Caco-2 (cell line): ENCODE results near the gene RBM41. TPM values are rescaled to one million over a fixed set of nuclear protein-coding genes. Genes with fewer than 3 reads are reported as not detected.
A peak's percentile ranks its signal among the peaks of the same experiment; 100 is the strongest.
"Not testable (repeated sequence)": the region's sequence is repeated elsewhere in the genome, so short reads cannot be mapped to it uniquely, and the experiment has no call there.

Source experiments
- BruUV-seq: library from RNA; stranded (reverse); fragments of 400-500 nt; replicated peaks from 2 replicates; lab custom pipeline; 2021; lab: Mats Ljungman, UMichigan
- CTCF ChIA-PET: fragments of 300-600 bp; sonication (Branson Sonifier 250); formaldehyde crosslinking; loops from one replicate; lab custom pipeline; 2022; ENCODE audit warnings: antibody characterized with exemption; lab: Charles Lee
- POLR2A ChIA-PET: fragments of 300-600 bp; sonication (Branson Sonifier 250); formaldehyde crosslinking; loops from one replicate; lab custom pipeline; 2022; ENCODE audit warnings: antibody characterized with exemption; lab: Charles Lee
- DNase-seq, 2 experiments: peaks; one replicate each; pipeline versions ENCODE4 v3.0.0 to v3.0.0-alpha.2; 2020 to 2022
- H3K27me3 ChIP-seq: replicated peaks from 2 replicates; pipeline ENCODE4 v1.6.0; 2011; ENCODE audit warnings: low read length; ENCODE audit not compliant: control insufficient read depth, insufficient read depth
- H3K36me3 ChIP-seq: 2 replicates; pipeline ENCODE4 v1.5.1; 2011; ENCODE audit warnings: low read length; ENCODE audit not compliant: control insufficient read depth, insufficient read depth
- H3K4me1 ChIP-seq: fragments of 250-450 bp; sonication (Bioruptor Pico); 2 replicates; pipeline ENCODE4 v1.5.1; 2020; ENCODE audit warnings: mild to moderate bottlenecking
- H3K4me3 ChIP-seq: 2 replicates; pipeline ENCODE4 v1.5.1; 2011; ENCODE audit warnings: low read depth, mild to moderate bottlenecking, control low read depth, low read length
- H3K9me3 ChIP-seq: fragments of 250-450 bp; sonication (Bioruptor Pico); 2 replicates; pipeline ENCODE4 v1.5.1; 2020; ENCODE audit warnings: mild to moderate bottlenecking, moderate library complexity
- H3K27ac Mint-ChIP-seq: one replicate; pipeline ENCODE4 v1.8.0; 2022; ENCODE audit warnings: mixed read lengths; ENCODE audit not compliant: unreplicated experiment
- H3K27me3 Mint-ChIP-seq: one replicate; pipeline ENCODE4 v1.8.0; 2022; ENCODE audit warnings: mixed read lengths; ENCODE audit not compliant: insufficient read depth, unreplicated experiment
- H3K36me3 Mint-ChIP-seq: one replicate; pipeline ENCODE4 v1.8.0; 2022; ENCODE audit warnings: mild to moderate bottlenecking, mixed read lengths; ENCODE audit not compliant: insufficient read depth, unreplicated experiment
- H3K4me1 Mint-ChIP-seq: one replicate; pipeline ENCODE4 v1.8.0; 2022; ENCODE audit warnings: low read depth, mixed read lengths; ENCODE audit not compliant: unreplicated experiment
- H3K4me3 Mint-ChIP-seq: one replicate; pipeline ENCODE4 v1.8.0; 2022; ENCODE audit warnings: mild to moderate bottlenecking, moderate library complexity, mixed read lengths; ENCODE audit not compliant: unreplicated experiment
- H3K9me3 Mint-ChIP-seq: one replicate; pipeline ENCODE4 v1.8.0; 2022; ENCODE audit warnings: mixed read lengths; ENCODE audit not compliant: unreplicated experiment
- intact Hi-C: fragments of 100-400 bp; cut with micrococcal nuclease; formaldehyde crosslinking; loops from one replicate; pipeline ENCODE4 v1.10.0; 2022; ENCODE audit not compliant: unreplicated experiment
- total RNA-seq: library from RNA; stranded (reverse); gene quantifications from 2 replicates; pipeline ENCODE4 v1.2.3, GENCODE V29; 2022
- TF ChIP-seq, protein P1 (sequence below), 2 experiments: fragments of 200-600 bp in 1 of 2; IDR thresholded peaks; 1 replicate in 1 of 2; 2 replicates in 1 of 2; pipeline versions ENCODE4 v1.5.1 to v1.8.0; 2011 to 2022; ENCODE audit warnings: antibody characterized with exemption in 1 of 2, control low read depth in 1 of 2, inconsistent platforms in 1 of 2, low read depth in 1 of 2, low read length in 1 of 2, mild to moderate bottlenecking in 1 of 2, moderate library complexity in 1 of 2; ENCODE audit not compliant: insufficient read depth in 1 of 2, severe bottlenecking in 1 of 2, unreplicated experiment in 1 of 2

Gene RBM41
- total RNA-seq, 1 experiment from 2014 or later, result 11.8 TPM

DNA sequence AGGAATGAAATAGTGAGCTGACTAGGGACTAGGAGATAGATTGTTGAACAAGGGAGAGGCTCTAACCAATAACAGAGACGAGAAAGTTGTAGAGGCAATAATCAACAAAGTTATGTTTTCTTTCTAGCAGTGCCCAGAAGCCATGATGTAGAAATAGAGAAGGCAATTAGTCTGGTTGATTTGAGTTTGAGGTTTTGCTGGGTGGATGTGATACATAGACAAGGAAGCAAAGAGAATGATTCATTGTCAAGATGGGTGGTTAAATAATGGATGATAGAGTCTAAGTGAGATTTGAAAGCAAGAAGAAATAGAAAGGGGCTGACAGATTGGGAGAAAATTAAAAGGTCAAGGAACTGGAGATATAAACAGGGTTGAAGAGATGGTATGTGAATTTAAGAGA, 11.2 kb downstream of the RBM41 start:
- TF ChIP-seq, protein P1, sequence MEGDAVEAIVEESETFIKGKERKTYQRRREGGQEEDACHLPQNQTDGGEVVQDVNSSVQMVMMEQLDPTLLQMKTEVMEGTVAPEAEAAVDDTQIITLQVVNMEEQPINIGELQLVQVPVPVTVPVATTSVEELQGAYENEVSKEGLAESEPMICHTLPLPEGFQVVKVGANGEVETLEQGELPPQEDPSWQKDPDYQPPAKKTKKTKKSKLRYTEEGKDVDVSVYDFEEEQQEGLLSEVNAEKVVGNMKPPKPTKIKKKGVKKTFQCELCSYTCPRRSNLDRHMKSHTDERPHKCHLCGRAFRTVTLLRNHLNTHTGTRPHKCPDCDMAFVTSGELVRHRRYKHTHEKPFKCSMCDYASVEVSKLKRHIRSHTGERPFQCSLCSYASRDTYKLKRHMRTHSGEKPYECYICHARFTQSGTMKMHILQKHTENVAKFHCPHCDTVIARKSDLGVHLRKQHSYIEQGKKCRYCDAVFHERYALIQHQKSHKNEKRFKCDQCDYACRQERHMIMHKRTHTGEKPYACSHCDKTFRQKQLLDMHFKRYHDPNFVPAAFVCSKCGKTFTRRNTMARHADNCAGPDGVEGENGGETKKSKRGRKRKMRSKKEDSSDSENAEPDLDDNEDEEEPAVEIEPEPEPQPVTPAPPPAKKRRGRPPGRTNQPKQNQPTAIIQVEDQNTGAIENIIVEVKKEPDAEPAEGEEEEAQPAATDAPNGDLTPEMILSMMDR (IDR thresholded peaks at IDR 0.05; ENCODE audit: insufficient read depth in 1 of 2, low read depth in 1 of 2, low read length in 1 of 2, severe bottlenecking in 1 of 2, unreplicated experiment in 1 of 2), result no peak
- Mint-ChIP-seq H3K9me3 (no peaks in the 10 kb centered on the region), H3K4me3 (no peak overlapping the region), H3K27me3 (no peaks in the 10 kb centered on the region), H3K4me1 (no peaks in the 10 kb centered on the region), H3K36me3 (peaks cover 18% of the 10 kb centered on the region), H3K27ac (no peak overlapping the region)
- Histone ChIP-seq H3K4me3 (no peak overlapping the region), H3K27me3 (no peaks in the 10 kb centered on the region), H3K4me1 (no peaks in the 10 kb centered on the region), H3K9me3 (no peaks in the 10 kb centered on the region), H3K36me3 (no peaks in the 10 kb centered on the region)
- intact Hi-C loops, result loop anchor here (10.0 kb wide), 1 partner anchor 337 kb away; the partner anchor contains the start of gene FRMPD3
- ChIA-PET POLR2A (no interaction called here), CTCF (no interaction called here)
- BruUV-seq, result no TSS peak
- no peak for DNase-seq

DNA sequence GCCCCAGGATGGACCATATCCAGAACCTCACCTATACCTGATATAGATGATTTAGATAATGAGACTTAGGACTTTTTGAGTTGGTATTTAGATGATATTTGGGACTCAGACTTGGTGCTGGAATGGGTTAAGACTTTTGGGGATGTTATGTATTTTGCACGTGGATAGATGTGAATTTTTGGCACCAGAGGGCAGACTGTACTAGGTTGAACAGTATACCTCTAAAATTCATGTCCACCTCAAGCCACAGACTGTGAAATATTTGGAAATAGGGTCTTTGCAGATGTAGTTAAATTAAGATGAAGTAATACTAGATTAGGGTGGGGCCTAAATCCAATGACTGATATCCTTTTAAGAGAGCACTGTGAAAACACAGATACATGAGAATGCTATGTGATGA, 15.6 kb downstream of the RBM41 start:
- no peaks in the 10 kb centered on the region for H3K4me1 ChIP-seq
- no peaks in the 10 kb centered on the region for H3K9me3 Mint-ChIP-seq
- POLR2A ChIA-PET, result no interaction called here
- no peaks in the 10 kb centered on the region for H3K36me3 ChIP-seq
- intact Hi-C loops, result loop anchor here (1.0 to 10.0 kb wide), 2 partner anchors 342 to 674 kb away; partner anchors contain the start of genes FRMPD3 and NCBP2L
- no peaks in the 10 kb centered on the region for H3K27me3 ChIP-seq
- H3K4me3 Mint-ChIP-seq, result no peak overlapping the region
- no peak overlapping the region for H3K27ac Mint-ChIP-seq
- H3K4me1 Mint-ChIP-seq, result no peaks in the 10 kb centered on the region
- no peak overlapping the region for H3K4me3 ChIP-seq
- BruUV-seq, result no TSS peak
- peak in 1 of 2 experiments; percentile 1 for DNase-seq
- H3K36me3 Mint-ChIP-seq, result no peaks in the 10 kb centered on the region
- CTCF ChIA-PET, result no interaction called here
- H3K27me3 Mint-ChIP-seq, result no peaks in the 10 kb centered on the region
- no peaks in the 10 kb centered on the region for H3K9me3 ChIP-seq
- TF ChIP-seq, protein P1 (IDR thresholded peaks at IDR 0.05; ENCODE audit: insufficient read depth in 1 of 2, low read depth in 1 of 2, low read length in 1 of 2, severe bottlenecking in 1 of 2, unreplicated experiment in 1 of 2), result peak in 1 of 2 experiments; percentile 26

DNA sequence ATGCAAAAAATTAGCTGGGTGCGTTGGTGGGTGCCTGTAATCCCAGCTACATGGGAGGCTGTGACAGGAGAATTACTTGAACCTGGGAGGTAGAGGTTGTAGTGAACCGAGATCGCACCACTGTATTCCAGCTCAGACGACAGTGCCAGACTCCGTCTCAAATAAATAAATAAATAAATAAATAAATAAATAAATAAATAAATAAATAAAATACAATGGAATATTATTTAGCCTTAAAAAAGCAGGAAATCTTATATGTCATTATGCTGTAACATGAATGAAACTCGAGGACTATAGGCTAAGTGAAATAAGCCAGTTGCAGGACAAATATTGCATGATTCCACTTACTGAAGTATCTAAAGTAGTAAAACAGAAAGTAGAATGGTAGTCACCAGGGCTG, 42.5 kb downstream of the RBM41 start:
- ChIA-PET CTCF (no interaction called here), POLR2A (no interaction called here)
- H3K27me3 ChIP-seq, result no peaks in the 10 kb centered on the region
- H3K9me3 Mint-ChIP-seq, result no peaks in the 10 kb centered on the region
- DNase-seq, result no peak
- no peak overlapping the region for H3K4me3 Mint-ChIP-seq
- intact Hi-C loops, result loop anchor here (10.0 kb wide), 1 partner anchor 181 kb away; no protein-coding TSS in a partner anchor
- BruUV-seq, result no TSS peak
- no peaks in the 10 kb centered on the region for H3K4me1 Mint-ChIP-seq
- H3K27ac Mint-ChIP-seq, result no peak overlapping the region
- no peaks in the 10 kb centered on the region for H3K36me3 ChIP-seq
- no peak overlapping the region for H3K4me3 ChIP-seq
- no peaks in the 10 kb centered on the region for H3K9me3 ChIP-seq
- no peaks in the 10 kb centered on the region for H3K4me1 ChIP-seq
- H3K27me3 Mint-ChIP-seq, result no peaks in the 10 kb centered on the region
- TF ChIP-seq, protein P1 (IDR thresholded peaks at IDR 0.05; ENCODE audit: insufficient read depth in 1 of 2, low read depth in 1 of 2, low read length in 1 of 2, severe bottlenecking in 1 of 2, unreplicated experiment in 1 of 2), result no peak
- no peaks in the 10 kb centered on the region for H3K36me3 Mint-ChIP-seq

DNA sequence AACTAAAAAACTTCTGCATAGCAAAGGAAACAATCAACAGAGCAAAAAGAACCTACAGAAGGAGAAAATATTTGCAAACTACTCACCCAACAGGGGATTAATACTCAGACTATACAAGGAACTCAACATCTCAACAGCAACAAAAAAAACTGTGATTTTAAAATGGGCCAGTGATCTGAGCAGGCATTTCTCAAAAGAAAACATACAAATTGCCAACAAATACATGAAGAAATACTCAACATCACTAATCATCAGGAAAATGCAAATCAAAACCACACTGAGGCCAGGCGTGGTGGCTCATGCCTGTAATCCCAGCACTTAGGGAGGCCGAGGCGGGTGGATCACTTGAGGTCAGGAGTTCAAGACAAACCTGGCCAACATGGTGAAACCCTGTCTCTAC, 60.9 kb downstream of the RBM41 start:
- H3K4me1 Mint-ChIP-seq, H3K27me3 ChIP-seq, H3K36me3 ChIP-seq, intact Hi-C loops, H3K27ac Mint-ChIP-seq, H3K36me3 Mint-ChIP-seq, H3K9me3 Mint-ChIP-seq, H3K27me3 Mint-ChIP-seq, H3K4me3 Mint-ChIP-seq, H3K9me3 ChIP-seq, DNase-seq, H3K4me3 ChIP-seq, CTCF ChIA-PET, BruUV-seq, POLR2A ChIA-PET, H3K4me1 ChIP-seq: not testable (repeated sequence)
